Activated naive CD8-positive, alpha-beta T cell treated with anti-CD3 and anti-CD28 coated beads, Interleukin-2, amount 50 U/mL, for 24 hours (primary cell): ENCODE results near the gene RIC8A.

Experiments used
- ATAC-seq: fragments of 150-1000 bp; cut with Tn5 transposase; one replicate; pipeline ENCODE4 v1.10.0; 2021
- DNase-seq: peaks from one replicate; pipeline ENCODE4 v3.0.0; 2021
- H3K27ac Mint-ChIP-seq: one replicate; pipeline ENCODE4 v1.8.0; 2021; ENCODE audit warnings: mild to moderate bottlenecking, mixed read lengths
- H3K27me3 Mint-ChIP-seq: one replicate; pipeline ENCODE4 v1.8.0; 2021; ENCODE audit warnings: mixed read lengths
- H3K36me3 Mint-ChIP-seq: one replicate; pipeline ENCODE4 v1.8.0; 2021; ENCODE audit warnings: low read depth, mixed read lengths
- H3K4me1 Mint-ChIP-seq: one replicate; pipeline ENCODE4 v1.8.0; 2021; ENCODE audit warnings: mixed read lengths
- H3K4me3 Mint-ChIP-seq: one replicate; pipeline ENCODE4 v1.8.0; 2021; ENCODE audit warnings: mild to moderate bottlenecking, moderate library complexity, mixed read lengths
- H3K9me3 Mint-ChIP-seq: one replicate; pipeline ENCODE4 v1.8.0; 2021; ENCODE audit warnings: mixed read lengths

The RIC8A gene

DNA sequence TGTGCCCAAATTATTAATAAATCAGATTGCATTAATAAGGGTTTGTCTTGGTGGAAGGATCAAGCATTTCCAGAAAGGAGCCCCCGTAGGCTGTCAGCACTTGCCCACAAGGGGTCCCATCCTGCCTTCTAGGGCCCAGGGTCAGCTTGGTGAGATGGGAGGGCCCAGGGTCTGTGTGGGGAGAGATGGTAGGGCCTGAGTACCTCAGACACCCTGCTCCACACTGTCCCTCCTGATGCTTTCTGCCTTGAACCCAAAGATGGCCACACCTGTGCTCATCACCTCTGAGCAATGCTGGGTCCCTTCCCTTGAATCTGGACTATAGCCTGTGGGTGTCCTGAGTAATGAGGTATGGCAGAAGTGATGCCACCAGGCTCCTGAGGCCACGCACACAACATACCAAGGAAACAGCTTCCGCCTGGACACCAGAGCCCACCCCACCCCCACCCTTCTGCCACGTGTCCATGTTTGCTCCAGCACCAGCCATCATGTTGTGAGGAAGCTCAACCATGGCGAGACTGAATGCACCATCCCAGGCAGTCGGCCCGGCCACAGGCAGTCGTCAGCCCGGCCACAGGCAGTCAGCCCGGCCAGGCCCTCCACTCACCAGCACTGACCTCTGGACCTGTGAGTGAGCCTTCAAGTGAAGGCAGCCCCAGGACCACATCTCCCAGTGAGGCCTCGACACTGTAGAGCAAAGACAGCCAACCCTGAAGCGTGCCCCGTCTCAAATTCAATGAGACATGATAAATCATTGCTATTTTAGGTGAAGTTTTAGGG, 7.1 kb upstream of the RIC8A start:
- Mint-ChIP-seq H3K27me3 (no peaks in the 10 kb centered on the region), H3K27ac (peak overlapping the region; percentile 91), H3K4me3 (no peak overlapping the region), H3K9me3 (no peaks in the 10 kb centered on the region), H3K36me3 (peaks cover 15% of the 10 kb centered on the region), H3K4me1 (peaks cover 46% of the 10 kb centered on the region)
- DNase-seq (no peak), ATAC-seq (no peak)

DNA sequence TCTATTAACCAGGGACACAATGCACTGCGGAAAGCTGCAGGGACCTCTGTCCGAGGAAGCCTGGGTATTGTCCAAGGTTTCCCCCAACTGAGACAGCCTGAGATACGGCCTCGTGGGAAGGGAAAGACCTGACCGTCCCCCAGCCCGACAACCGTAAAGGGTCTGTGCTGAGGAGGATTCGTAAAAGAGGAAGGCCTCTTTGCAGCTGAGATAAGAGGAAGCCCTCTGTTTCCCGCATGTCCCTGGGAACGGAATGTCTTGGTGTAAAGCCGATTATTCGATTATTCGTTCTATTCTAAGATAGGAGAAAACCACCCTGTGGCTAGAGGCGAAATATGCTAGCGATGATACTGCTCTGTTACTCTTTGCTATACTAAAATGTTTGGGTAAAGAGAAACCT, 5.5 kb upstream of the RIC8A start:
- Mint-ChIP-seq H3K4me1 (peaks cover 55% of the 10 kb centered on the region), H3K27me3 (no peaks in the 10 kb centered on the region), H3K36me3 (peaks cover 23% of the 10 kb centered on the region), H3K9me3 (no peaks in the 10 kb centered on the region), H3K27ac (peak overlapping the region; percentile 91), H3K4me3 (peak overlapping the region; percentile 51)
- DNase-seq, result no peak
- peak; percentile 5 for ATAC-seq

DNA sequence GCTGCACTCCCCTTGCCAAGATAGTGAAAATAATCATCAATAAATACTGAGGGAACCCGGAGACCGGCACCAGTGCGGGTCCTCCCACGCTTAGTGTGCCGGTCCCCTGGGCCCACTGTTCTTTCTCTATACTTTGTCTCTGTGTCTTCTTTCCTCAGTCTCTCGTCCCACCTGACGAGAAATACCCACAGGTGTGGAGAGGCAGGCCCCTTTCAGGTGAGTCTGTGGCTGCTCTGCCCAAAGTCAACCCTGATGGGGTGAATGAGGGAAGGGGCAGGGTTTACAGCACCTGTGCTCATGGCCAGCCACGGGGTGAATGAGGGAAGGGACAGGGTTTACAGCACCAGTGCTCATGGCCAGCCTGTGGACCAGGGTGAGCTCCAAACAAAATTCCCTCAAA, 5.0 kb upstream of the RIC8A start:
- Mint-ChIP-seq H3K36me3 (peaks cover 26% of the 10 kb centered on the region), H3K27ac (peak overlapping the region; percentile 91), H3K9me3 (no peaks in the 10 kb centered on the region), H3K4me3 (peak overlapping the region; percentile 51), H3K4me1 (peaks cover 59% of the 10 kb centered on the region), H3K27me3 (no peaks in the 10 kb centered on the region)
- ATAC-seq (no peak), DNase-seq (no peak)

DNA sequence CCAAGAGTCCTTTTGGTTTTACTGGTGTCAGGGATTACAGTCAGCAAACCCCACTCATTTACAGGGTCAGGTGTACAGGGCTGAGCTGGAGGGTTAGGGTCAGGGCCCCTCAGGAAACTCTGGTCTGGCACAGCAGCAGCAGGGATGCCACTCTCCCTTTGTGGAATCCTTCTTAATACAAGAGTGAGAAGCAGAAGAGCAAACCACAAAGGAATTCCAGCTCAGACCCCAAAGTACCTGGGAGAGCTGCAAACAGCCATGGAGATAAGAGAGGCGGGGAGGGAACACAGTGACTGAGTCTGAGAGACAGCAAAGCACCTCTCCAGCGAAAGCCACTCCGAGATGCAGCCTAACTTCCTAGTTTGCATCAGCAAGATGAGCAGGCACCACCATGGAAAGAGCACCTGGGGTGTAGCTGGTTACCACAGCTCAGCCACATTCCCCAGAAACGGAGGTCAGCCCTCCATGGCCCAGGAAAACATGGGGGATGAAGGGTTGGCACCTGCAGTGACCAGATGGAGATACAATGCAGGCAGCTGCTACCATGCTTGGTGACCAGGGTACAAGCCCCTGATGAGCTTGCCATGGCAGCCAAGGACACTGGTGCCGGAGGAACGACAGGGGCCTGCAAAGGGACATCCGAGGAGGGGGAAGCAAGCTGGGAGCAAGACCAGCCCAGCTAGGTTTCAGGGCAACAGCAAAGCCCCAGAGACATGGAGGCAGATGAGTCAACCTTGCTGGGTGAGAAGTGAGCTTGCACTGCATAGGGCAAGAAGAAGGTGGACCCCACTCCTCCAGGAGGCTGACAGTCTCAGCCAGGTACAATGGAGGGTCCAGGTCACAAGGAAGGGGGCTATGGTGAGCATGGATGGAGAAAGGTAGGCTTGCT, 4.2 kb upstream of the RIC8A start:
- Mint-ChIP-seq H3K4me1 (peaks cover 62% of the 10 kb centered on the region), H3K9me3 (no peaks in the 10 kb centered on the region), H3K27ac (peak overlapping the region; percentile 91), H3K36me3 (peaks cover 29% of the 10 kb centered on the region), H3K4me3 (peak overlapping the region; percentile 13), H3K27me3 (no peaks in the 10 kb centered on the region)
- DNase-seq (no peak), ATAC-seq (no peak)

DNA sequence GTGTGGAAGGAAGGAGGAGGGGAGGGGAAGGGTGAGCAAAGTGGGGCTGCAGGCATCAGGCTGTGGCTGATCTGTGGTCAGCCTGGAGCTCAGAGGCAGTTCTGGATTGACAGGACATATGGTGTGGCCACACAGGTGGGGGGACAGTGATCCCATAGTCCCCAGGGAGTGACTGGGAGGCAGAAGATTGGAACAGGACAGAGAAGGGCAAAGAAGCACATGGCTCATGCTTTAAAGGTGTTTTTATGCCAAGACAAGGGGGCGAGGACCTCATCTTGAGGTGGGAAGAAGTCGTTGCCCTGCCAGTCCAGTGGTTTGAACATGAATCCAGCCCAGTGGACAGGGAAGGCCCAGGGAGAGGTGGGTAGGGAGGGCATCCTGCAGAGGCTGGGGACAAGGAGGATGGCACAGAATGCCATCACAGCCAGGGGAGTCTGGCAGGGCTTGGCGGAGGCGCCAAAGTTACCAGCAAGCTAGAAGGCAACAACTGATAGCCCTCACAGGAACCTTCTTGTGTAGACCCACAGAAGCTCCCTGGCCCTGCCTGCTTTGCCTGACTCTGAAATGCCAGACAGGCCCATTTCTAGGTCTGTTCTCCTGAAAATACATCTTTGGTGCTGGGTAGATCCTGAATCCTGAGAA, 3.4 kb upstream of the RIC8A start:
- peaks cover 62% of the 10 kb centered on the region for H3K4me1 Mint-ChIP-seq
- H3K36me3 Mint-ChIP-seq, result peaks cover 29% of the 10 kb centered on the region
- no peak overlapping the region for H3K4me3 Mint-ChIP-seq
- H3K9me3 Mint-ChIP-seq, result no peaks in the 10 kb centered on the region
- no peak for ATAC-seq
- no peaks in the 10 kb centered on the region for H3K27me3 Mint-ChIP-seq
- peak overlapping the region; percentile 91 for H3K27ac Mint-ChIP-seq
- DNase-seq, result no peak

DNA sequence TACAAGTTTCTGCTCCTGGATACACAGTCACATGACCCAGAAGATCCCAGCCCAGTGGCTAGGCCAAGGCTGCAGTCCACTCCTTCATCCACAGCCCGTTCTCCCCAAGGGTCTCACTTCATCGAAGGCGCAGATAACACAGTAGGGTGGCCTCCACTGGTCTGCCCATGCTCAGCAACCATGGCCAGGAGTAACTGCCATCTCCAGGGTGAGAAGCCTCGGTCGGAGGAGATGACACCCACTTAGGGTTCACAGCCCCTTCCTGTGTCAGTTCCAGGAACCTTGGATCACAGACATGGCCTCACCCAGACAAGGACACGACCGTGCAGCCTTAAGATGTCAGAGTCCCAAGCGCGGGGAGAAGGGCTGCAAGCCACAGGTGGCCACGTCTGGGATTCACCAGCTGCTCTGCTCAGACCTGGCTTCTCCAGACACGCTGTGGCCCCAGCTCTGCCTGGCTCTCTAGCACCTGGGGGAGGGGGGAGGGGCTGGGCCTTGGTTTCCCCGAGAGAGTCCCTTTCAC, 2.9 kb upstream of the RIC8A start:
- H3K36me3 Mint-ChIP-seq, result peaks cover 30% of the 10 kb centered on the region
- ATAC-seq, result no peak
- no peaks in the 10 kb centered on the region for H3K9me3 Mint-ChIP-seq
- no peaks in the 10 kb centered on the region for H3K27me3 Mint-ChIP-seq
- H3K4me3 Mint-ChIP-seq, result no peak overlapping the region
- peaks cover 65% of the 10 kb centered on the region for H3K4me1 Mint-ChIP-seq
- peak overlapping the region; percentile 29 for H3K27ac Mint-ChIP-seq
- DNase-seq, result no peak

DNA sequence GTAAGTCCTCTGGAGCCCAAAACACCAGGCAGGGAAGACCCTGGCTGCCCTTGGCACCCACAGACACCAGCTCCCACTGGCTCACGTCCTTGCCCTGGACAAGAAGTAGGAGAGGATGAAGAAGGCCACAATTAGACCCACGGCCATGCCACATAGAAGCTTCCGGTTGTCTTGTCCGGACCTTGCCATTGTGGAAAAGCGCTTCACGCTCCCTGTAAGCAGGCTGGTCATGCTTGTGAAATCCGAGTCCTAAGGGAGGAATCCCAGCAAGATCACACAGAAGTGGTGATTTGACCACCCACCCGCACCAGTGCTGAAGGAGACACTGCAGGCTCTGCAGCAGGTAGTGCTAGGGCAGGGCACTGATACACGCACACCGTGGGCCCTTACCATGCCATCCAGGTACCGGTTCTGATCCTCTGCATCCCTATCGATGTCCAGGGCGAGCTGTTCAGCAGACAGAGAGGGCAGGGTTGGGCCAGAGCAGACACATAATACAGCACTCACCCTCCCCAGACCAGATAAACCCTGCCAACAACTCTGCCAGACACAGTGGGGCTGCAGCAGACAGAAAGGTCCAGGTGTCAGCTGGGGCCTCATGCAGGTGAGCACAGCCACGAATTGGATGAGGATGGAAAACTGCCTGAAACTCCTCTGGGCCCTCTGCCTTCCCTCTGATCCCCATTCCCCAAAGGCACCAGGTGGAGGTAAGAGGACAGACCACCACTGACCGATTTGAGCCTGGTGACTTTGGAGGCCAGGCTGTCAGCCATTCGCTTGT, 2.1 kb upstream of the RIC8A start:
- no peak for ATAC-seq
- Mint-ChIP-seq H3K4me3 (peak overlapping the region; percentile 99), H3K9me3 (no peaks in the 10 kb centered on the region), H3K4me1 (peaks cover 73% of the 10 kb centered on the region), H3K36me3 (peaks cover 36% of the 10 kb centered on the region), H3K27me3 (no peaks in the 10 kb centered on the region), H3K27ac (peak overlapping the region; percentile 95)
- DNase-seq, result no peak

DNA sequence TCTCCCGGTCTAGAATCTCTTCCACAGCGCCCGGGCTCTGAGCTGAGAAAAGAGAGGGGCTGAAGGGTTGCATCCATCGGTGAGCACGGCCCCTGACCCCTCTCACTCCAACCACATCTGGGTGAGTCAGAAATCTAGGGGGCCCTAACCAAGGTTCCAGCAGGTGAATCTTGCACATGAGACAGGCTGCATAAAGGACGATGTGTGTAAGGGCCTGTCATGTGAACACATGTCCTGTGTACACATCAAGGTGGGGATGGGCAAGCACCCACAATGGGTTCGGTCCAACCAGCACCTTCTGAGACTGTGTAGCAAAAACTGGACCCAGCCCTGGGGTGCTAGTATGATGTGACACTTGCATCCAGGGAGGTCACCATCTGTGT, 1.5 kb upstream of the RIC8A start:
- H3K4me3 Mint-ChIP-seq, result peak overlapping the region; percentile 99
- peak overlapping the region; percentile 95 for H3K27ac Mint-ChIP-seq
- ATAC-seq (no peak), DNase-seq (peak; percentile 5)
- H3K36me3 Mint-ChIP-seq, result peaks cover 37% of the 10 kb centered on the region
- peaks cover 71% of the 10 kb centered on the region for H3K4me1 Mint-ChIP-seq
- H3K9me3 Mint-ChIP-seq, result no peaks in the 10 kb centered on the region
- H3K27me3 Mint-ChIP-seq, result no peaks in the 10 kb centered on the region

DNA sequence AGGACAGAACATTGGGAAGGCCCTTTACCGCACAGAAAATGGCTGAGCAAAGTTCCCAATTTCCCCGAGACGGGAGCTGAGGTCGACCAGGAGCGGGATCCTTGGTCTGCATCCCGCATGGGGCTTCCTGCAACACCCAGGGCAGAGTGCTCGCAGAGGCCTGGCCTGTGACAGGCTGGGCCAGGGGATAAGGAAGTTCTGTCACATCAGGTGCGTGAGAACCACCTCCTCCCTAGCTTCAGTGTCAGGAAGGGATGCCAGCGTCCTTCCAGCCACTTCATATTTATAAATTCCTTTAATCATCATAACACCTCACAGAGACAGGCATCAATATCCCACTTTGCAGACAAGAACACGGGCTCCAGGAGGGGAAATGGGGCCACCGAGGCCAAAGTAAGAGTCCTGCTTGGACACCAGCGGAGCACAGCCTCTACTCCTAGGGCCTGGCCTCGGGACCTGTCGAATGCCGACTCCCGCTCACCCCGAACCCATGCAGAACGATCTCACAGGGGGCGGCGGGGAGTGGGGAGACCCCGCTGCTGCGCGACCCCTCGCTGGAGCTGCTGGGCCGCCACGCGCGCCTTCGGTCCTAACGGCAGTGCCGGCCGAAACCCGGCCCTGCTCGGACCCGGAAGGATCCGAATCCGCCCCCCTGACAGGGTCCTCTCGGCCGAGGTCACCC, 841 bp upstream of the RIC8A start:
- DNase-seq, result peak; percentile 19
- H3K9me3 Mint-ChIP-seq, result no peaks in the 10 kb centered on the region
- no peak for ATAC-seq
- no peaks in the 10 kb centered on the region for H3K27me3 Mint-ChIP-seq
- peak overlapping the region; percentile 99 for H3K27ac Mint-ChIP-seq
- peaks cover 70% of the 10 kb centered on the region for H3K4me1 Mint-ChIP-seq
- H3K36me3 Mint-ChIP-seq, result peaks cover 44% of the 10 kb centered on the region
- H3K4me3 Mint-ChIP-seq, result peak overlapping the region; percentile 99

DNA sequence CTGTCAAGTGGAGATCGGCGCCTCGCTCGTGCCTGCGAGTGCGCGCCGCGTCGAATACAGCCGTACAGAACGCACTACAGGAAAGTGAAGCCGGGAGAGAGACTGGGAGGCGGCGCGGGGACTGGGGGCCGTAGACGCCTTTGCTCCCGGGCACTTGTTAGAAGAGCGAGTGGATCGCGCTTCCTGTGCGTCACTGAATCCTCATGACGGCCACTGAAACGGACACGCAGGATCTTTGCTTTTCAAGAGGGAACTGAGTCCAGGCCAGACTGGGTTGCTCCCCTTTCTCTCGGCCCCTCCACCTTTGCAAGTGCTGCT, 314 bp downstream of the RIC8A start:
- H3K27me3 Mint-ChIP-seq, result no peaks in the 10 kb centered on the region
- no peak for DNase-seq
- H3K27ac Mint-ChIP-seq, result peak overlapping the region; percentile 99
- H3K36me3 Mint-ChIP-seq, result peaks cover 49% of the 10 kb centered on the region
- no peaks in the 10 kb centered on the region for H3K9me3 Mint-ChIP-seq
- peaks cover 61% of the 10 kb centered on the region for H3K4me1 Mint-ChIP-seq
- ATAC-seq, result peak; percentile 5
- peak overlapping the region; percentile 99 for H3K4me3 Mint-ChIP-seq

DNA sequence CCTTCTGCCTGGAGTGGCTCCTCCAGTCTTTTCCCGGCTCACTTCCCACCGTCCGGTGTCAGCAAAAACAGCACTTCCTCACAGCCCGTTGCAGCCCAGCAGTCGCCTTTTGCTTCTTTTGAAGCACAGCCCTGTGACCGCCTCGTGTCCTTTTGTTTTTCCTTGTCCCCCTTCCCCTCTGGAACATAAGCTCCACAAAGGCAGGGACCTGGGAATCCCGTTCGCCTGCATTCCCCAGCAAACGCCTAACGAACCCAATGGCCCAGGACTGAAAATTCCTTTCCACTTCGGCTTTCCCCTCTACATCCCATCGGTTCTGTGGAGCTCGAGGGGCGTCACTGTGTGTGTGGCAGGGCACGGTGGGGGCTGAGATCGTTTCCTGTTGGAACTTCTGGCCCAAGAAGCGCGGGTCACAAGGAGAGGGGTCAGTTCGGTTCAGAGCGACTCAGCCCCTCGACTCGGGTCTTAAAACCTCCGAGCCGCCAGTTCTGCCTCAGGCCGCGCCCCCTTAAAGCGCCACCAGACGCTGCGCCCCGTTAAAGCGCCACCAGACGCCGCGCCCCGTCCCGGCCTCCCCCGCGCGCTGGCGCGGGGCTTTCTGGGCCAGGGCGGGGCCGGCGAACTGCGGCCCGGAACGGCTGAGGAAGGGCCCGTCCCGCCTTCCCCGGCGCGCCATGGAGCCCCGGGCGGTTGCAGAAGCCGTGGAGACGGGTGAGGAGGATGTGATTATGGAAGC, 841 bp downstream of the RIC8A start:
- H3K27ac Mint-ChIP-seq, result peak overlapping the region; percentile 99
- no peaks in the 10 kb centered on the region for H3K27me3 Mint-ChIP-seq
- ATAC-seq (peak; percentile 65), DNase-seq (peak; percentile 86)
- peaks cover 50% of the 10 kb centered on the region for H3K36me3 Mint-ChIP-seq
- H3K4me1 Mint-ChIP-seq, result peaks cover 55% of the 10 kb centered on the region
- peak overlapping the region; percentile 99 for H3K4me3 Mint-ChIP-seq
- H3K9me3 Mint-ChIP-seq, result no peaks in the 10 kb centered on the region

DNA sequence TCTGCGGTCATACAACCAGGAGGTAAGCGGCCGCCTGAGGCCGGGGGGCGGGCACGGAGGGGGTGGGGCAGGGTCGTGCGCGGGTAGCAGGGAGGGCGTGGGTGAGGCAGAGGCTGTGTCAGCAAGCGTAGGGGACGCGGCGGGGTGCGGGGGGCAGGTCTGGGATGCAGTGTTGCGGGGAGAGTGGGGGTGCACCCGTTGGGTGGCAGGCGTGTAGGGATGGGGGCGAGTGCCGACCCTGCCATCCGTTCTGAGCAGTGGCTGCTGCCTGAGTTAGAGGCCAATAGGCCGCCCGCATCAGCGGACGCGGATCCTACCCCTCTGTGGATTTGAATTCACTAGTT, 1.4 kb downstream of the RIC8A start:
- Mint-ChIP-seq H3K4me1 (peaks cover 50% of the 10 kb centered on the region), H3K27me3 (no peaks in the 10 kb centered on the region), H3K4me3 (peak overlapping the region; percentile 99), H3K27ac (peak overlapping the region; percentile 99), H3K36me3 (peaks cover 50% of the 10 kb centered on the region), H3K9me3 (no peaks in the 10 kb centered on the region)
- no peak for DNase-seq
- no peak for ATAC-seq
